HCT116 (cell line): ENCODE measurements around the gene CARMIL1. TPM values are rescaled to one million over a fixed set of nuclear protein-coding genes. Genes with fewer than 3 reads are reported as not detected.

Experiments
- ATAC-seq: fragments of 200-7000 bp; cut with Tn5 transposase; 2 replicates; pipeline ENCODE4 v1.9.1; 2020; ENCODE audit warnings: mild to moderate bottlenecking, moderate library complexity
- BruUV-seq: library from RNA; stranded (reverse); fragments of 400-500 nt; replicated peaks from 2 replicates; lab custom pipeline; 2021; lab: Mats Ljungman, UMichigan
- CTCF ChIA-PET: fragments of 300-600 bp; sonication (Branson Sonifier 250); formaldehyde crosslinking; loops from one replicate; lab custom pipeline; 2021; ENCODE audit warnings: antibody characterized with exemption; lab: Charles Lee
- POLR2A ChIA-PET: fragments of 300-600, 350-600 bp; sonication (Branson Sonifier 250); formaldehyde crosslinking; loops from one replicate; lab custom pipeline; 2021; ENCODE audit warnings: antibody characterized with exemption; lab: Charles Lee
- RAD21 ChIA-PET, 2 experiments: fragments of 300-600 bp; sonication (Branson Sonifier 250); formaldehyde crosslinking; loops; one replicate each; lab custom pipeline; 2023; ENCODE audit warnings: low total read pairs in 2 of 2; ENCODE audit not compliant: uncharacterized antibody in 2 of 2, unreplicated experiment in 2 of 2, low non-redundant PET in 1 of 2; lab: Charles Lee
- DNase-seq: peaks from one replicate; pipeline ENCODE4 v3.0.0-alpha.2; 2010; ENCODE audit warnings: low read depth, low spot score
- H2AFZ ChIP-seq: fragments of 200-600 bp; shearing (Covaris generic), sonication (generic); 2 replicates; pipeline ENCODE4 v1.6.1; 2017; ENCODE audit warnings: low read depth, mixed run types, mixed read lengths, antibody characterized with exemption, low read length; ENCODE audit not compliant: poor library complexity, severe bottlenecking
- H3K27ac ChIP-seq: 2 replicates; pipeline ENCODE4 v1.5.1; 2012; ENCODE audit warnings: low read depth, low read length
- H3K27me3 ChIP-seq: fragments of 200-600 bp; sonication (generic); 2 replicates; pipeline ENCODE4 v1.6.1; 2016; ENCODE audit warnings: mixed run types, low read length, mixed read lengths; ENCODE audit not compliant: insufficient read depth
- H3K36me3 ChIP-seq, 2 experiments: fragments of 200-500 bp in 1 of 2; fragments of 200-600 bp in 1 of 2; sonication (Bioruptor generic) in 1 of 2; sonication (generic) in 1 of 2; 2 replicates each; pipeline versions ENCODE4 v1.5.1 to v1.6.1; 2014 to 2016; ENCODE audit warnings: low read length in 2 of 2, inconsistent platforms in 1 of 2, mixed read lengths in 1 of 2, mixed run types in 1 of 2; ENCODE audit not compliant: insufficient read depth in 2 of 2, control insufficient read depth in 1 of 2
- H3K4me1 ChIP-seq, 2 experiments: fragments of 200-600 bp in 1 of 2; sonication (generic) in 1 of 2; 2 replicates each; pipeline versions ENCODE4 v1.5.1 to v1.6.1; 2012 to 2017; ENCODE audit warnings: low read length in 2 of 2, inconsistent platforms in 1 of 2, mild to moderate bottlenecking in 1 of 2, mixed read lengths in 1 of 2, mixed run types in 1 of 2, moderate library complexity in 1 of 2; ENCODE audit not compliant: insufficient read depth in 2 of 2, control insufficient read depth in 1 of 2
- H3K4me2 ChIP-seq: fragments of 200-600 bp; sonication (generic); 2 replicates; pipeline ENCODE4 v1.6.1; 2017; ENCODE audit warnings: mixed run types, low read length, mixed read lengths
- H3K4me3 ChIP-seq, 2 experiments: fragments of 200-600 bp in 1 of 2; sonication (generic) in 1 of 2; replicated peaks in 1 of 2; 2 replicates each; pipeline ENCODE4 v1.5.1; 2011 to 2016; ENCODE audit warnings: low read length in 2 of 2, control low read depth in 1 of 2, low read depth in 1 of 2, mild to moderate bottlenecking in 1 of 2, mixed read lengths in 1 of 2, mixed run types in 1 of 2
- H3K79me2 ChIP-seq: fragments of 200-600 bp; sonication (generic); 2 replicates; pipeline ENCODE4 v1.6.1; 2017; ENCODE audit warnings: mild to moderate bottlenecking, mixed run types, low read length, moderate library complexity, mixed read lengths; ENCODE audit not compliant: insufficient read depth
- H3K9ac ChIP-seq: fragments of 200-600 bp; sonication (generic); 2 replicates; pipeline ENCODE4 v1.6.1; 2016; ENCODE audit warnings: low read length, mixed read lengths
- H3K9me2 ChIP-seq: fragments of 200-600 bp; sonication (generic), shearing (Covaris generic); 2 replicates; pipeline ENCODE4 v1.6.1; 2017; ENCODE audit warnings: mixed run types, mild to moderate bottlenecking, moderate library complexity; ENCODE audit not compliant: insufficient read depth
- H3K9me3 ChIP-seq, 2 experiments: fragments of 200-500 bp in 1 of 2; fragments of 200-600 bp in 1 of 2; sonication (Bioruptor generic) in 1 of 2; sonication (generic) in 1 of 2; 2 replicates each; pipeline ENCODE4 v1.6.1; 2014 to 2017; ENCODE audit warnings: low read length in 2 of 2, mixed read lengths in 2 of 2, inconsistent platforms in 1 of 2, low read depth in 1 of 2, mild to moderate bottlenecking in 1 of 2, mixed run types in 1 of 2, moderate library complexity in 1 of 2; ENCODE audit not compliant: control insufficient read depth in 1 of 2, insufficient read depth in 1 of 2
- H4K20me1 ChIP-seq: fragments of 200-600 bp; sonication (generic), shearing (Covaris generic); 2 replicates; pipeline ENCODE4 v1.6.1; 2017; ENCODE audit warnings: mixed run types, mild to moderate bottlenecking, moderate library complexity; ENCODE audit not compliant: insufficient read depth
- ATF3 ChIP-seq: IDR thresholded peaks from 2 replicates; pipeline ENCODE4 v1.6.1; 2012
- CBX3 ChIP-seq: IDR thresholded peaks from 2 replicates; pipeline ENCODE4 v1.6.1; 2012; ENCODE audit warnings: low read depth
- CEBPB ChIP-seq: IDR thresholded peaks from 2 replicates; pipeline ENCODE4 v1.6.1; 2012; ENCODE audit warnings: low read depth
- EGR1 ChIP-seq: IDR thresholded peaks from 2 replicates; pipeline ENCODE4 v1.6.1; 2012; ENCODE audit warnings: low read depth
- ELF1 ChIP-seq: IDR thresholded peaks from 2 replicates; pipeline ENCODE4 v1.6.1; 2012; ENCODE audit warnings: low read depth, borderline replicate concordance
- EZH2 ChIP-seq: fragments of 200-600 bp; sonication (generic); IDR thresholded peaks from 2 replicates; pipeline ENCODE4 v1.6.1; 2017; ENCODE audit warnings: antibody characterized with exemption, mixed run types
- EZH2phosphoT487 ChIP-seq: fragments of 200-600 bp; IDR thresholded peaks from 2 replicates; pipeline ENCODE4 v1.6.1; 2018; ENCODE audit warnings: antibody characterized with exemption, borderline replicate concordance
- FOSL1 ChIP-seq: IDR thresholded peaks from 2 replicates; pipeline ENCODE4 v1.6.1; 2012; ENCODE audit warnings: low read depth
- JUND ChIP-seq: IDR thresholded peaks from 2 replicates; pipeline ENCODE4 v1.6.1; 2012
- MAX ChIP-seq: IDR thresholded peaks from 2 replicates; pipeline ENCODE4 v1.6.1; 2012
- POLR2A ChIP-seq: IDR thresholded peaks from 2 replicates; pipeline ENCODE4 v1.7.0; 2011; ENCODE audit warnings: borderline replicate concordance; ENCODE audit not compliant: insufficient read depth, insufficient read length; ENCODE audit errors: extremely low read depth
- POLR2AphosphoS5 ChIP-seq: IDR thresholded peaks from 2 replicates; pipeline ENCODE4 v1.6.1; 2011; ENCODE audit warnings: mild to moderate bottlenecking, low read depth, low read length, moderate library complexity
- RAD21 ChIP-seq: IDR thresholded peaks from 2 replicates; pipeline ENCODE4 v1.6.1; 2012; ENCODE audit warnings: low read depth, mild to moderate bottlenecking
- REST ChIP-seq: IDR thresholded peaks from 2 replicates; pipeline ENCODE4 v1.6.1; 2012; ENCODE audit warnings: low read depth
- SIN3A ChIP-seq: IDR thresholded peaks from 2 replicates; pipeline ENCODE4 v1.6.1; 2012; ENCODE audit warnings: low read depth
- SP1 ChIP-seq: IDR thresholded peaks from 2 replicates; pipeline ENCODE4 v1.6.1; 2012; ENCODE audit warnings: low read depth
- SRF ChIP-seq: IDR thresholded peaks from 2 replicates; pipeline ENCODE4 v1.6.1; 2012; ENCODE audit warnings: low read depth
- TCF7L2 ChIP-seq: IDR thresholded peaks from 2 replicates; pipeline ENCODE4 v1.7.0; 2011; ENCODE audit warnings: borderline replicate concordance, inconsistent platforms; ENCODE audit not compliant: insufficient read depth, insufficient read length; ENCODE audit errors: extremely low read depth
- ZFX ChIP-seq: fragments of 450-650 bp; IDR thresholded peaks from 2 replicates; pipeline ENCODE4 v1.6.1; 2017
- ZNF274 ChIP-seq: fragments of 200-500 bp; sonication (Bioruptor generic); IDR thresholded peaks from 2 replicates; pipeline ENCODE4 v1.6.1; 2014; ENCODE audit warnings: mild to moderate bottlenecking, low read depth, low read length, inconsistent platforms
- intact Hi-C: fragments of 100-400 bp; cut with micrococcal nuclease; formaldehyde crosslinking; loops from 2 replicates; pipeline ENCODE4 v1.10.0; 2022
- total RNA-seq: library from RNA; stranded (reverse); gene quantifications from one replicate; pipeline ENCODE4 v1.2.1, GENCODE V29; 2021; ENCODE audit not compliant: unreplicated experiment
- TF ChIP-seq, protein P1 (sequence below), 3 experiments: fragments of 200-600 bp in 1 of 3; sonication (generic) in 1 of 3; IDR thresholded peaks in 2 of 3; conservative IDR thresholded peaks in 1 of 3; 2 replicates each; pipeline ENCODE4 v1.5.1; 2012 to 2017; ENCODE audit warnings: low read depth in 2 of 3, low read length in 2 of 3, antibody characterized with exemption in 1 of 3, borderline replicate concordance in 1 of 3, control low read depth in 1 of 3, mild to moderate bottlenecking in 1 of 3, mixed read lengths in 1 of 3, mixed run types in 1 of 3, moderate library complexity in 1 of 3; ENCODE audit not compliant: insufficient read depth in 1 of 3
- TF ChIP-seq, protein P2 (sequence below): IDR thresholded peaks from 2 replicates; pipeline ENCODE4 v1.6.1; 2011; ENCODE audit warnings: mild to moderate bottlenecking, low read length, moderate library complexity; ENCODE audit not compliant: insufficient replicate concordance; ENCODE audit errors: extremely low read depth

CARMIL1 gene
- total RNA-seq, 1 experiment from 2014 or later = 21.7 TPM

GRCh38 chr6:25504661-25505060, 225.5 kb downstream of the CARMIL1 start:
- BruUV-seq = no TSS peak
- Histone ChIP-seq H3K27ac (no peak overlapping the region; the same call in 1 of the 2 replicates), H3K27me3 (no peaks in the 10 kb centered on the region), H3K9me3 (no peaks in the 10 kb centered on the region), H3K9ac (no peak overlapping the region), H3K9me2 (no peaks in the 10 kb centered on the region), H2AFZ (no peak overlapping the region), H3K36me3 (no peaks in the 10 kb centered on the region), H3K4me1 (peaks cover 4 to 31% of the 10 kb centered on the region in 2 experiments; a peak in 3 of 4 replicates), H3K4me2 (peak overlapping the region; percentile 36)
- intact Hi-C loops = no loop called here
- DNase-seq = peak; percentile 82
- ChIA-PET POLR2A (no interaction called here), CTCF (interaction anchor here (3.0 kb wide), 1 partner anchor 14 kb away, joined by 29 read pairs; no protein-coding TSS in a partner anchor), RAD21 (no interaction called here)
- no peak for TF ChIP-seq POLR2A
- no peak; the same call in 1 of the 2 replicates for TF ChIP-seq SIN3A
- TF ChIP-seq, protein P1, sequence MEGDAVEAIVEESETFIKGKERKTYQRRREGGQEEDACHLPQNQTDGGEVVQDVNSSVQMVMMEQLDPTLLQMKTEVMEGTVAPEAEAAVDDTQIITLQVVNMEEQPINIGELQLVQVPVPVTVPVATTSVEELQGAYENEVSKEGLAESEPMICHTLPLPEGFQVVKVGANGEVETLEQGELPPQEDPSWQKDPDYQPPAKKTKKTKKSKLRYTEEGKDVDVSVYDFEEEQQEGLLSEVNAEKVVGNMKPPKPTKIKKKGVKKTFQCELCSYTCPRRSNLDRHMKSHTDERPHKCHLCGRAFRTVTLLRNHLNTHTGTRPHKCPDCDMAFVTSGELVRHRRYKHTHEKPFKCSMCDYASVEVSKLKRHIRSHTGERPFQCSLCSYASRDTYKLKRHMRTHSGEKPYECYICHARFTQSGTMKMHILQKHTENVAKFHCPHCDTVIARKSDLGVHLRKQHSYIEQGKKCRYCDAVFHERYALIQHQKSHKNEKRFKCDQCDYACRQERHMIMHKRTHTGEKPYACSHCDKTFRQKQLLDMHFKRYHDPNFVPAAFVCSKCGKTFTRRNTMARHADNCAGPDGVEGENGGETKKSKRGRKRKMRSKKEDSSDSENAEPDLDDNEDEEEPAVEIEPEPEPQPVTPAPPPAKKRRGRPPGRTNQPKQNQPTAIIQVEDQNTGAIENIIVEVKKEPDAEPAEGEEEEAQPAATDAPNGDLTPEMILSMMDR (IDR thresholded peaks at IDR 0.05 in 2 of 3, conservative IDR thresholded peaks at IDR 0.05 in 1 of 3; ENCODE audit: borderline replicate concordance in 1 of 3, insufficient read depth in 1 of 3, low read depth in 2 of 3, low read length in 2 of 3) = no peak
- TF ChIP-seq TCF7L2 = no peak
- TF ChIP-seq MAX = no peak
- no peak for TF ChIP-seq POLR2AphosphoS5
- no peak for TF ChIP-seq ELF1
- no peak for TF ChIP-seq ZFX
- no peak for TF ChIP-seq EZH2phosphoT487
- no peak for TF ChIP-seq ATF3
- no peak for TF ChIP-seq RAD21
- TF ChIP-seq EZH2 = no peak
- TF ChIP-seq EGR1 = no peak
- peak; percentile 83 for TF ChIP-seq JUND
- TF ChIP-seq CBX3 = no peak
- no peak for TF ChIP-seq ZNF274
- TF ChIP-seq, protein P2, sequence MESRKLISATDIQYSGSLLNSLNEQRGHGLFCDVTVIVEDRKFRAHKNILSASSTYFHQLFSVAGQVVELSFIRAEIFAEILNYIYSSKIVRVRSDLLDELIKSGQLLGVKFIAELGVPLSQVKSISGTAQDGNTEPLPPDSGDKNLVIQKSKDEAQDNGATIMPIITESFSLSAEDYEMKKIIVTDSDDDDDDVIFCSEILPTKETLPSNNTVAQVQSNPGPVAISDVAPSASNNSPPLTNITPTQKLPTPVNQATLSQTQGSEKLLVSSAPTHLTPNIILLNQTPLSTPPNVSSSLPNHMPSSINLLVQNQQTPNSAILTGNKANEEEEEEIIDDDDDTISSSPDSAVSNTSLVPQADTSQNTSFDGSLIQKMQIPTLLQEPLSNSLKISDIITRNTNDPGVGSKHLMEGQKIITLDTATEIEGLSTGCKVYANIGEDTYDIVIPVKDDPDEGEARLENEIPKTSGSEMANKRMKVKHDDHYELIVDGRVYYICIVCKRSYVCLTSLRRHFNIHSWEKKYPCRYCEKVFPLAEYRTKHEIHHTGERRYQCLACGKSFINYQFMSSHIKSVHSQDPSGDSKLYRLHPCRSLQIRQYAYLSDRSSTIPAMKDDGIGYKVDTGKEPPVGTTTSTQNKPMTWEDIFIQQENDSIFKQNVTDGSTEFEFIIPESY = no peak
- peak; percentile 22 for TF ChIP-seq CEBPB
- TF ChIP-seq SRF = no peak
- TF ChIP-seq FOSL1 = peak; percentile 80
- TF ChIP-seq REST = no peak
- TF ChIP-seq SP1 = peak; percentile 55
- TF ChIP-seq, all 23 proteins: peak for 4
- Histone ChIP-seq H3K79me2 (no peaks in the 10 kb centered on the region), H3K4me3 (no peak overlapping the region), H4K20me1 (no peaks in the 10 kb centered on the region)
- ATAC-seq = peak; percentile 89
